Right lobe of liver (tissue), 6 donors: ENCODE data around the gene TBC1D5. TPM values are rescaled to one million over a fixed set of nuclear protein-coding genes. Genes with fewer than 3 reads are reported as not detected.
"Not testable (repeated sequence)": the region's sequence is repeated elsewhere in the genome, so short reads cannot be mapped to it uniquely, and the experiment has no call there.

ENCODE experiments used
- ATAC-seq, 4 donors: fragments of 200-7000 bp; cut with Tn5 transposase; one replicate each; pipeline ENCODE4 v1.9.1; 2020; ENCODE audit warnings: mild to moderate bottlenecking in 4 of 4, moderate library complexity in 4 of 4
- DNase-seq, 3 donors: peaks; one replicate each; pipeline ENCODE4 v3.0.0-alpha.2; 2020
- H3K27ac ChIP-seq, 3 donors: fragments of 200-600 bp; one replicate each; pipeline ENCODE4 v1.8.0; 2022
- H3K27me3 ChIP-seq, 2 donors: fragments of 200-600 bp; one replicate each; pipeline ENCODE4 v1.8.0; 2022
- H3K36me3 ChIP-seq, 4 donors: fragments of 200-600 bp; sonication (generic) in 1 of 4; one replicate each; pipeline versions ENCODE4 v1.5.1 to v1.8.0; 2017 to 2022; ENCODE audit warnings: control low read depth in 1 of 4
- H3K4me1 ChIP-seq, 4 donors: fragments of 200-600 bp; sonication (generic) in 1 of 4; one replicate each; pipeline versions ENCODE4 v1.5.1 to v1.8.0; 2017 to 2022; ENCODE audit warnings: control low read depth in 1 of 4
- H3K4me3 ChIP-seq, 3 donors: fragments of 200-600 bp; one replicate each; pipeline ENCODE4 v1.8.0; 2022
- H3K9me3 ChIP-seq, 4 donors: fragments of 200-600 bp; sonication (generic) in 1 of 4; one replicate each; pipeline versions ENCODE4 v1.5.1 to v1.8.0; 2017 to 2022; ENCODE audit warnings: control low read depth in 1 of 4
- CTCF ChIP-seq, 4 donors: fragments of 200-600 bp in 3 of 4; fragments of 450-650 bp in 1 of 4; IDR thresholded peaks; one replicate each; pipeline versions ENCODE4 v1.5.1 to v1.8.0; 2016 to 2022; ENCODE audit warnings: antibody characterized with exemption in 4 of 4, mild to moderate bottlenecking in 2 of 4
- POLR2A ChIP-seq: fragments of 450-650 bp; IDR thresholded peaks from one replicate; pipeline ENCODE4 v1.6.1; 2017; ENCODE audit warnings: antibody characterized with exemption, mild to moderate bottlenecking
- WGBS: methylation state at CpG from one replicate; pipeline ENCODE4 v1.1.6; 2018; ENCODE audit warnings: low coverage, low lambda C conversion rate; ENCODE audit not compliant: insufficient coverage; ENCODE audit errors: missing lambda C conversion rate; 5-methylcytosine and 5-hydroxymethylcytosine counted together
- intact Hi-C, 2 donors: fragments of 100-400 bp; cut with DNase I; formaldehyde crosslinking; loops; one replicate each; pipeline versions ENCODE4 v1.11.2 to v1.14.1; 2022
- long read RNA-seq: library from polyadenylated mRNA; unstranded; transcript quantifications from one replicate; pipeline ENCODE4 v2.0.0, GENCODE V29; 2019
- total RNA-seq, 6 experiments: library from RNA; depleted of rRNA in 2 of 6; stranded (reverse); fragments of >200 nt in 2 of 6; fragmentation: NEBNext Ultra II Directional in 3 of 6; extraction: Animal tissue kit (Norgen Biotek cat#: 25700) in 3 of 6; gene quantifications; one replicate each; pipeline versions ENCODE4 v1.1.0 to v1.2.4, GENCODE V29; 2016 to 2023
- donor health status: DM: no; HTN: yes; CAD: no.
- donor health status: DM: no; HTN: no; CAD: no.
- donor health status: DM: no; HTN: no; CAD: no.
- donor health status: DM: no; HTN: yes; CAD: no.
- donor health status: DM: no; HTN: yes; CAD: no.

Gene TBC1D5
- total RNA-seq, result 10 to 100 TPM; 21.5 to 33.4 (median 27.7) TPM
- long read RNA-seq, partial matches to known transcripts, result 2 of 3 reads
- long read RNA-seq, other reads (novel, unspliced or antisense), result 1 of 3 reads

GRCh38 chr3:17742102-17742879 is at the start of gene TBC1D5:
TSS of gene TBC1D5 (minus strand) at chr3:17742631. CDS start at chr3:17508570, 234,061 bp downstream.
- TF ChIP-seq CTCF (IDR thresholded peaks at IDR 0.05) (no peak), POLR2A (peak; percentile 89)
- Histone ChIP-seq H3K27me3 (no peaks in the 10 kb centered on the region), H3K9me3 (no peaks in the 10 kb centered on the region), H3K4me3 (peak within 1 kb of the TSS; percentile 54 to 97 (median 94)), H3K4me1 (peaks cover 0 to 28% (median 13%) of the 10 kb centered on the region in 4 donors), H3K27ac (peak within 1 kb of the TSS; percentile 95 to 97 (median 96)), H3K36me3 (no peaks in the 10 kb centered on the region)
- 0% methylated on average over 34 of the region's 86 CpGs for WGBS
- ATAC-seq (peak; percentile 83 to 96 (median 92)), DNase-seq (peak; percentile 98)
- intact Hi-C loops, result no loop called here

- H3K4me3 ChIP-seq, result no peak overlapping the region
- intact Hi-C loops, result no loop called here
- no peak overlapping the region for H3K27ac ChIP-seq
- H3K36me3 ChIP-seq, result no peaks in the 10 kb centered on the region
- H3K27me3 ChIP-seq, result no peaks in the 10 kb centered on the region
- WGBS, result 100% methylated on average over 1 of the region's 1 CpG
- peaks cover 0 to 6% (median 0%) of the 10 kb centered on the region in 4 donors for H3K4me1 ChIP-seq
- DNase-seq (no peak), ATAC-seq (no peak)
- TF ChIP-seq CTCF (IDR thresholded peaks at IDR 0.05), result no peak
- TF ChIP-seq POLR2A, result no peak
- H3K9me3 ChIP-seq, result no peaks in the 10 kb centered on the region
Measured at GRCh38 chr3:17783426-17783825, 41.0 kb upstream of the TBC1D5 start.

GRCh38 chr3:17782751-17783150 is 40.3 kb upstream of the TBC1D5 start:
- Histone ChIP-seq H3K36me3 (no peaks in the 10 kb centered on the region), H3K4me3 (no peak overlapping the region), H3K27ac (no peak overlapping the region), H3K9me3 (no peaks in the 10 kb centered on the region), H3K4me1 (peaks cover 0 to 6% (median 0%) of the 10 kb centered on the region in 4 donors), H3K27me3 (no peaks in the 10 kb centered on the region)
- no peak for TF ChIP-seq POLR2A
- TF ChIP-seq CTCF (IDR thresholded peaks at IDR 0.05), result no peak
- ATAC-seq, result no peak
- intact Hi-C loops, result no loop called here
- WGBS, result 18% methylated on average over 2 of the region's 2 CpGs
- no peak for DNase-seq

GRCh38 chr3:17780369-17780768 is 37.9 kb upstream of the TBC1D5 start:
- H3K36me3 ChIP-seq, H3K27me3 ChIP-seq, DNase-seq, H3K27ac ChIP-seq, ATAC-seq, H3K4me3 ChIP-seq, H3K9me3 ChIP-seq, intact Hi-C loops, H3K4me1 ChIP-seq: not testable (repeated sequence)
- WGBS, result 52% methylated on average over 2 of the region's 2 CpGs

GRCh38 chr3:17779304-17780250 is 37.1 kb upstream of the TBC1D5 start:
- 59% methylated on average over 7 of the region's 7 CpGs for WGBS
- H3K4me1 ChIP-seq, H3K4me3 ChIP-seq, H3K9me3 ChIP-seq, H3K27ac ChIP-seq, H3K36me3 ChIP-seq, H3K27me3 ChIP-seq, DNase-seq, ATAC-seq, intact Hi-C loops: not testable (repeated sequence)

- H3K27ac ChIP-seq, H3K4me3 ChIP-seq, H3K4me1 ChIP-seq, DNase-seq, intact Hi-C loops, H3K36me3 ChIP-seq, H3K9me3 ChIP-seq, H3K27me3 ChIP-seq, ATAC-seq: not testable (repeated sequence)
- 51% methylated on average over 2 of the region's 6 CpGs for WGBS
Measured at GRCh38 chr3:17777326-17777725, 34.9 kb upstream of the TBC1D5 start.
